Endothelial cell (in vitro differentiated cells): ENCODE measurements around the gene TMC7. TPM values are rescaled to one million over a fixed set of nuclear protein-coding genes. Genes with fewer than 3 reads are reported as not detected.

Experiments used
- DNase-seq: peaks from one replicate; pipeline ENCODE4 v3.0.0; 2021; ENCODE audit warnings: low spot score
- H3K27ac Mint-ChIP-seq: one replicate; pipeline ENCODE4 v1.8.0; 2021; ENCODE audit warnings: mixed read lengths, inconsistent platforms; ENCODE audit not compliant: unreplicated experiment
- H3K27me3 Mint-ChIP-seq: one replicate; pipeline ENCODE4 v1.8.0; 2021; ENCODE audit warnings: mild to moderate bottlenecking, moderate library complexity, mixed read lengths, inconsistent platforms; ENCODE audit not compliant: unreplicated experiment
- H3K36me3 Mint-ChIP-seq: one replicate; pipeline ENCODE4 v1.8.0; 2021; ENCODE audit warnings: mild to moderate bottlenecking, low read depth, mixed read lengths, inconsistent platforms; ENCODE audit not compliant: unreplicated experiment
- H3K4me1 Mint-ChIP-seq: one replicate; pipeline ENCODE4 v1.8.0; 2021; ENCODE audit warnings: mild to moderate bottlenecking, mixed read lengths, inconsistent platforms; ENCODE audit not compliant: unreplicated experiment
- H3K4me3 Mint-ChIP-seq: one replicate; pipeline ENCODE4 v1.8.0; 2021; ENCODE audit warnings: mild to moderate bottlenecking, mixed read lengths, inconsistent platforms; ENCODE audit not compliant: unreplicated experiment
- H3K9me3 Mint-ChIP-seq: one replicate; pipeline ENCODE4 v1.8.0; 2021; ENCODE audit warnings: mixed read lengths, inconsistent platforms; ENCODE audit not compliant: unreplicated experiment
- total RNA-seq: library from RNA; stranded (reverse); fragmentation: NEBNext Ultra II Directional; extraction: Animal tissue kit (Norgen Biotek cat#: 25700); gene quantifications from one replicate; pipeline ENCODE4 v1.2.1, GENCODE V29; 2021; ENCODE audit not compliant: unreplicated experiment
- TF ChIP-seq, protein P1 (sequence below): fragments of 200-600 bp; sonication (generic); IDR thresholded peaks from one replicate; pipeline ENCODE4 v1.5.0; 2021; ENCODE audit warnings: antibody characterized with exemption; ENCODE audit not compliant: unreplicated experiment

Gene TMC7
- total RNA-seq, 1 donor from 2014 or later = 16.9 TPM

DNA sequence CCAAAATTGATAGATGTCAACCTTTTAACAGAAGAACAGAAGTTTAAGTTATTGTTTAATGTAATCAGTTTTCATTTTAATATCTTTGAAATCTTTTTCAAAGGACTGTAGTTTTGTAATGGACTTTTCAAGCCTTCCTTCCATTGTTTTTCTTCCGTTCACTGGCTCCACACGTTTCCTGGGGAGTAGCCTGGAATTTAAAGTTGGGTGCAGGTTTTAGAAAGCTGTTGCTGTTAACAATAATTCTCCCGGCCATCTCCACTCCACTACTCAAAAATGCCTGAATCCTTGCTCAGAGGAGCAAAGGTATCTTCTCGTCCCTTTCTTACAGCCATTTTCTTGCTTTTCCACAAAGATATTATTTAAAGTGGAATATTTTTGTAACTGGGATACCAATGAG lies 79.0 kb downstream of the TMC7 start:
- H3K27ac Mint-ChIP-seq = peak overlapping the region; percentile 89
- TF ChIP-seq, protein P1, sequence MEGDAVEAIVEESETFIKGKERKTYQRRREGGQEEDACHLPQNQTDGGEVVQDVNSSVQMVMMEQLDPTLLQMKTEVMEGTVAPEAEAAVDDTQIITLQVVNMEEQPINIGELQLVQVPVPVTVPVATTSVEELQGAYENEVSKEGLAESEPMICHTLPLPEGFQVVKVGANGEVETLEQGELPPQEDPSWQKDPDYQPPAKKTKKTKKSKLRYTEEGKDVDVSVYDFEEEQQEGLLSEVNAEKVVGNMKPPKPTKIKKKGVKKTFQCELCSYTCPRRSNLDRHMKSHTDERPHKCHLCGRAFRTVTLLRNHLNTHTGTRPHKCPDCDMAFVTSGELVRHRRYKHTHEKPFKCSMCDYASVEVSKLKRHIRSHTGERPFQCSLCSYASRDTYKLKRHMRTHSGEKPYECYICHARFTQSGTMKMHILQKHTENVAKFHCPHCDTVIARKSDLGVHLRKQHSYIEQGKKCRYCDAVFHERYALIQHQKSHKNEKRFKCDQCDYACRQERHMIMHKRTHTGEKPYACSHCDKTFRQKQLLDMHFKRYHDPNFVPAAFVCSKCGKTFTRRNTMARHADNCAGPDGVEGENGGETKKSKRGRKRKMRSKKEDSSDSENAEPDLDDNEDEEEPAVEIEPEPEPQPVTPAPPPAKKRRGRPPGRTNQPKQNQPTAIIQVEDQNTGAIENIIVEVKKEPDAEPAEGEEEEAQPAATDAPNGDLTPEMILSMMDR = no peak
- H3K27me3 Mint-ChIP-seq = peaks cover 2% of the 10 kb centered on the region
- no peak overlapping the region for H3K4me3 Mint-ChIP-seq
- H3K9me3 Mint-ChIP-seq = no peaks in the 10 kb centered on the region
- peaks cover 14% of the 10 kb centered on the region for H3K4me1 Mint-ChIP-seq
- peaks cover 3% of the 10 kb centered on the region for H3K36me3 Mint-ChIP-seq
- DNase-seq = no peak

GRCh38 chr16:19066988-19067348 lies 83.2 kb downstream of the TMC7 start:
- TF ChIP-seq, protein P1 = no peak
- peak overlapping the region; percentile 99 for H3K27ac Mint-ChIP-seq
- H3K27me3 Mint-ChIP-seq = no peaks in the 10 kb centered on the region
- no peak for DNase-seq
- no peaks in the 10 kb centered on the region for H3K9me3 Mint-ChIP-seq
- H3K4me3 Mint-ChIP-seq = peak overlapping the region; percentile 95
- H3K36me3 Mint-ChIP-seq = peaks cover 3% of the 10 kb centered on the region
- H3K4me1 Mint-ChIP-seq = peaks cover 12% of the 10 kb centered on the region

- TF ChIP-seq, protein P1 = peak; percentile 32
- Mint-ChIP-seq H3K4me1 (peaks cover 12% of the 10 kb centered on the region), H3K9me3 (no peaks in the 10 kb centered on the region), H3K27me3 (no peaks in the 10 kb centered on the region), H3K4me3 (peak within 1 kb of the TSS; percentile 95), H3K36me3 (peaks cover 5% of the 10 kb centered on the region), H3K27ac (peak within 1 kb of the TSS; percentile 99)
- DNase-seq = peak; percentile 95
Measured at GRCh38 chr16:19067349-19068236, 83.9 kb downstream of the TMC7 start, which contains the start of gene COQ7. TSS of gene COQ7 (plus strand) at chr16:19067614. CDS start at chr16:19067665, 51 bp downstream.

DNA sequence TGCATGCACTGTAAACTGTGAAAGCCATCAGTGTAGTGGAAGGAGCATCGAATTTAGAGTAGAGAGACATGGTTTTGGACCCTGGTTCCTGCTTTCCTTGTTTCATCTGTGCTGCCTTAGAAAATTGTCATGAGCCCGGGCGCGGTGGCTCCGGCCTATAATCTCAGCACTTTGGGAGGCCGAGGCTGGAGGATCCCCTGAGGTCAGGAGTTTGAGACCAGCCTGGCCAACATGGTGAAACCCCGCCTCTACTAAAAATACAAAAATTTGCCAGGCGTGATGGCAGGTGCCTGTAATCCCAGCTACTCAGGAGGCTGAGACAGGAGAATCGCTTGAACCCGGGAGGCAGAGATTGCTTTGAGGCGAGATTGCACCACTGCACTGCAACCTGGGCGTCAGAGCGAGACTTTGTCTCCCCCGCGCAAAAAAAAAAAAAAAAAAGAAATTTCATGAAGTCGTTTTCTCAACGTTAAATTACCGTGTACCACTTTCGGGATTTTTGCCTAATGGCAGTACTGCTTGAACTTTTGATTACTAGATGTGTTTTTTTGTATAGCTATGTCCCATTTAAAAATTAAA lies 84.6 kb downstream of the TMC7 start:
- TF ChIP-seq, protein P1 = no peak
- DNase-seq = no peak
- H3K4me3 Mint-ChIP-seq = peak overlapping the region; percentile 95
- H3K4me1 Mint-ChIP-seq = peaks cover 7% of the 10 kb centered on the region
- peak overlapping the region; percentile 99 for H3K27ac Mint-ChIP-seq
- H3K36me3 Mint-ChIP-seq = peaks cover 5% of the 10 kb centered on the region
- H3K9me3 Mint-ChIP-seq = no peaks in the 10 kb centered on the region
- H3K27me3 Mint-ChIP-seq = no peaks in the 10 kb centered on the region
